ENCODE data around the gene GATA5.

Gene GATA5

GRCh38 chr20:62505337-62506045, 29.7 kb upstream of the GATA5 start:
- H3K27ac ChIP-seq (ENCODE audit: low read depth in 2 of 2, low read length in 2 of 2) = no peak overlapping the region
- H3K4me1 ChIP-seq (ENCODE audit: control insufficient read depth in 2 of 2, insufficient read depth in 2 of 2, low read length in 2 of 2) = no peaks in the 10 kb centered on the region
- H3K4me3 ChIP-seq (ENCODE audit: low read length in 2 of 2) = no peak overlapping the region
- no peaks in the 10 kb centered on the region for H3K36me3 ChIP-seq (ENCODE audit: control insufficient read depth in 2 of 2, insufficient read depth in 2 of 2, low read length in 2 of 2)
- no peak overlapping the region for H3K9ac ChIP-seq (ENCODE audit: low read depth in 1 of 2, low read length in 2 of 2)
- H3K9me3 ChIP-seq (ENCODE audit: control insufficient read depth in 2 of 2, low read length in 2 of 2) = no peaks in the 10 kb centered on the region
- no peaks in the 10 kb centered on the region for H3K27me3 ChIP-seq (ENCODE audit: control insufficient read depth in 2 of 2, insufficient read depth in 2 of 2, low read length in 2 of 2)

GRCh38 chr20:62504323-62504722, 28.5 kb upstream of the GATA5 start:
- Histone ChIP-seq H3K9ac (ENCODE audit: low read depth in 1 of 2, low read length in 2 of 2) (no peak overlapping the region), H3K4me3 (ENCODE audit: low read length in 2 of 2) (no peak overlapping the region), H3K36me3 (ENCODE audit: control insufficient read depth in 2 of 2, insufficient read depth in 2 of 2, low read length in 2 of 2) (no peaks in the 10 kb centered on the region), H3K27me3 (ENCODE audit: control insufficient read depth in 2 of 2, insufficient read depth in 2 of 2, low read length in 2 of 2) (no peaks in the 10 kb centered on the region), H3K4me1 (ENCODE audit: control insufficient read depth in 2 of 2, insufficient read depth in 2 of 2, low read length in 2 of 2) (peaks cover 0 to 3% of the 10 kb centered on the region in 2 donors), H3K9me3 (ENCODE audit: control insufficient read depth in 2 of 2, low read length in 2 of 2) (no peaks in the 10 kb centered on the region), H3K27ac (ENCODE audit: low read depth in 2 of 2, low read length in 2 of 2) (no peak overlapping the region)

- Histone ChIP-seq H3K4me3 (ENCODE audit: low read length in 2 of 2) (no peak overlapping the region), H3K9me3 (ENCODE audit: control insufficient read depth in 2 of 2, low read length in 2 of 2) (no peaks in the 10 kb centered on the region), H3K27me3 (ENCODE audit: control insufficient read depth in 2 of 2, insufficient read depth in 2 of 2, low read length in 2 of 2) (no peaks in the 10 kb centered on the region), H3K4me1 (ENCODE audit: control insufficient read depth in 2 of 2, insufficient read depth in 2 of 2, low read length in 2 of 2) (peaks cover 0 to 3% of the 10 kb centered on the region in 2 donors), H3K27ac (ENCODE audit: low read depth in 2 of 2, low read length in 2 of 2) (no peak overlapping the region), H3K36me3 (ENCODE audit: control insufficient read depth in 2 of 2, insufficient read depth in 2 of 2, low read length in 2 of 2) (no peaks in the 10 kb centered on the region), H3K9ac (ENCODE audit: low read depth in 1 of 2, low read length in 2 of 2) (no peak overlapping the region)
Observed at GRCh38 chr20:62503401-62504178, 27.8 kb upstream of the GATA5 start.

GRCh38 chr20:62502496-62503095, 26.8 kb upstream of the GATA5 start:
- Histone ChIP-seq H3K4me3 (ENCODE audit: low read length in 2 of 2) (no peak overlapping the region), H3K27ac (ENCODE audit: low read depth in 2 of 2, low read length in 2 of 2) (no peak overlapping the region), H3K36me3 (ENCODE audit: control insufficient read depth in 2 of 2, insufficient read depth in 2 of 2, low read length in 2 of 2) (no peaks in the 10 kb centered on the region), H3K9ac (ENCODE audit: low read depth in 1 of 2, low read length in 2 of 2) (no peak overlapping the region), H3K9me3 (ENCODE audit: control insufficient read depth in 2 of 2, low read length in 2 of 2) (no peaks in the 10 kb centered on the region), H3K4me1 (ENCODE audit: control insufficient read depth in 2 of 2, insufficient read depth in 2 of 2, low read length in 2 of 2) (peaks cover 0 to 3% of the 10 kb centered on the region in 2 donors), H3K27me3 (ENCODE audit: control insufficient read depth in 2 of 2, insufficient read depth in 2 of 2, low read length in 2 of 2) (no peaks in the 10 kb centered on the region)

- H3K9ac ChIP-seq (ENCODE audit: low read depth in 1 of 2, low read length in 2 of 2) = no peak overlapping the region
- peaks cover 0 to 3% of the 10 kb centered on the region in 2 donors for H3K4me1 ChIP-seq (ENCODE audit: control insufficient read depth in 2 of 2, insufficient read depth in 2 of 2, low read length in 2 of 2)
- H3K27me3 ChIP-seq (ENCODE audit: control insufficient read depth in 2 of 2, insufficient read depth in 2 of 2, low read length in 2 of 2) = no peaks in the 10 kb centered on the region
- no peak overlapping the region for H3K4me3 ChIP-seq (ENCODE audit: low read length in 2 of 2)
- H3K27ac ChIP-seq (ENCODE audit: low read depth in 2 of 2, low read length in 2 of 2) = no peak overlapping the region
- no peaks in the 10 kb centered on the region for H3K36me3 ChIP-seq (ENCODE audit: control insufficient read depth in 2 of 2, insufficient read depth in 2 of 2, low read length in 2 of 2)
- H3K9me3 ChIP-seq (ENCODE audit: control insufficient read depth in 2 of 2, low read length in 2 of 2) = no peaks in the 10 kb centered on the region
Observed at GRCh38 chr20:62501801-62502495, 26.2 kb upstream of the GATA5 start.

GRCh38 chr20:62500237-62500864, 24.6 kb upstream of the GATA5 start:
- Histone ChIP-seq H3K9ac (ENCODE audit: low read depth in 1 of 2, low read length in 2 of 2) (no peak overlapping the region), H3K9me3 (ENCODE audit: control insufficient read depth in 2 of 2, low read length in 2 of 2) (no peaks in the 10 kb centered on the region), H3K36me3 (ENCODE audit: control insufficient read depth in 2 of 2, insufficient read depth in 2 of 2, low read length in 2 of 2) (no peaks in the 10 kb centered on the region), H3K4me1 (ENCODE audit: control insufficient read depth in 2 of 2, insufficient read depth in 2 of 2, low read length in 2 of 2) (peaks cover 3 to 4% of the 10 kb centered on the region in 2 donors), H3K27ac (ENCODE audit: low read depth in 2 of 2, low read length in 2 of 2) (no peak overlapping the region), H3K4me3 (ENCODE audit: low read length in 2 of 2) (peak overlapping the region in 1 of 2 donors; percentile 2), H3K27me3 (ENCODE audit: control insufficient read depth in 2 of 2, insufficient read depth in 2 of 2, low read length in 2 of 2) (no peaks in the 10 kb centered on the region)

GRCh38 chr20:62499758-62500236, 24.0 kb upstream of the GATA5 start:
- H3K27ac ChIP-seq (ENCODE audit: low read depth in 2 of 2, low read length in 2 of 2) = no peak overlapping the region
- no peaks in the 10 kb centered on the region for H3K27me3 ChIP-seq (ENCODE audit: control insufficient read depth in 2 of 2, insufficient read depth in 2 of 2, low read length in 2 of 2)
- no peaks in the 10 kb centered on the region for H3K9me3 ChIP-seq (ENCODE audit: control insufficient read depth in 2 of 2, low read length in 2 of 2)
- no peak overlapping the region for H3K9ac ChIP-seq (ENCODE audit: low read depth in 1 of 2, low read length in 2 of 2)
- H3K4me1 ChIP-seq (ENCODE audit: control insufficient read depth in 2 of 2, insufficient read depth in 2 of 2, low read length in 2 of 2) = peaks cover 3 to 4% of the 10 kb centered on the region in 2 donors
- H3K4me3 ChIP-seq (ENCODE audit: low read length in 2 of 2) = peak overlapping the region in 1 of 2 donors; percentile 2
- no peaks in the 10 kb centered on the region for H3K36me3 ChIP-seq (ENCODE audit: control insufficient read depth in 2 of 2, insufficient read depth in 2 of 2, low read length in 2 of 2)

GRCh38 chr20:62498874-62499273, 23.1 kb upstream of the GATA5 start:
- Histone ChIP-seq H3K9me3 (ENCODE audit: control insufficient read depth in 2 of 2, low read length in 2 of 2) (no peaks in the 10 kb centered on the region), H3K9ac (ENCODE audit: low read depth in 1 of 2, low read length in 2 of 2) (no peak overlapping the region), H3K4me3 (ENCODE audit: low read length in 2 of 2) (no peak overlapping the region), H3K36me3 (ENCODE audit: control insufficient read depth in 2 of 2, insufficient read depth in 2 of 2, low read length in 2 of 2) (no peaks in the 10 kb centered on the region), H3K4me1 (ENCODE audit: control insufficient read depth in 2 of 2, insufficient read depth in 2 of 2, low read length in 2 of 2) (peaks cover 3 to 4% of the 10 kb centered on the region in 2 donors), H3K27me3 (ENCODE audit: control insufficient read depth in 2 of 2, insufficient read depth in 2 of 2, low read length in 2 of 2) (no peaks in the 10 kb centered on the region), H3K27ac (ENCODE audit: low read depth in 2 of 2, low read length in 2 of 2) (no peak overlapping the region)

- Histone ChIP-seq H3K27ac (ENCODE audit: low read depth in 2 of 2, low read length in 2 of 2) (no peak overlapping the region), H3K36me3 (ENCODE audit: control insufficient read depth in 2 of 2, insufficient read depth in 2 of 2, low read length in 2 of 2) (no peaks in the 10 kb centered on the region), H3K4me3 (ENCODE audit: low read length in 2 of 2) (no peak overlapping the region), H3K9me3 (ENCODE audit: control insufficient read depth in 2 of 2, low read length in 2 of 2) (no peaks in the 10 kb centered on the region), H3K4me1 (ENCODE audit: control insufficient read depth in 2 of 2, insufficient read depth in 2 of 2, low read length in 2 of 2) (peaks cover 3 to 4% of the 10 kb centered on the region in 2 donors), H3K27me3 (ENCODE audit: control insufficient read depth in 2 of 2, insufficient read depth in 2 of 2, low read length in 2 of 2) (no peaks in the 10 kb centered on the region), H3K9ac (ENCODE audit: low read depth in 1 of 2, low read length in 2 of 2) (no peak overlapping the region)
Observed at GRCh38 chr20:62496568-62497218, 20.9 kb upstream of the GATA5 start.

Measured in mucosa of rectum (tissue), 2 donors.